Natural killer cell (primary cell): ENCODE measurements around the gene SOX13. TPM values are rescaled to one million over a fixed set of nuclear protein-coding genes. Genes with fewer than 3 reads are reported as not detected.

Experiments
- ATAC-seq, 3 donors: fragments of 150-1000 bp in 2 of 3; fragments of 200-7000 bp in 1 of 3; cut with Tn5 transposase; 1 replicate in 1 of 3; 2 replicates in 2 of 3; pipeline ENCODE4 v1.10.0; 2021; ENCODE audit warnings: mild to moderate bottlenecking in 2 of 3, moderate library complexity in 2 of 3
- DNase-seq, 2 donors: peaks; one replicate each; pipeline versions ENCODE4 v3.0.0 to v3.0.0-alpha.2; 2013 to 2021; ENCODE audit warnings: mixed read lengths in 1 of 2
- H3K27ac ChIP-seq: one replicate; pipeline ENCODE4 v1.5.1; 2013; ENCODE audit warnings: mild to moderate bottlenecking, low read length
- H3K27me3 ChIP-seq: one replicate; pipeline ENCODE4 v1.6.1; 2013; ENCODE audit warnings: low read length; ENCODE audit not compliant: control insufficient read depth, insufficient read depth
- H3K36me3 ChIP-seq: one replicate; pipeline ENCODE4 v1.6.1; 2013; ENCODE audit warnings: low read length; ENCODE audit not compliant: control insufficient read depth, insufficient read depth
- H3K4me1 ChIP-seq: one replicate; pipeline ENCODE4 v1.6.1; 2013; ENCODE audit warnings: low read length; ENCODE audit not compliant: control insufficient read depth, insufficient read depth
- H3K4me3 ChIP-seq: one replicate; pipeline ENCODE4 v1.5.1; 2013; ENCODE audit warnings: low read length
- H3K9me3 ChIP-seq: one replicate; pipeline ENCODE4 v1.6.1; 2013; ENCODE audit warnings: low read length; ENCODE audit not compliant: control insufficient read depth, insufficient read depth
- H3K27ac Mint-ChIP-seq, 2 donors: one replicate each; pipeline ENCODE4 v1.8.0; 2022; ENCODE audit warnings: mild to moderate bottlenecking in 2 of 2, mixed read lengths in 2 of 2, moderate library complexity in 1 of 2
- H3K27me3 Mint-ChIP-seq, 2 donors: one replicate each; pipeline ENCODE4 v1.8.0; 2022; ENCODE audit warnings: low read depth in 2 of 2, mixed read lengths in 2 of 2
- H3K36me3 Mint-ChIP-seq: one replicate; pipeline ENCODE4 v1.8.0; 2022; ENCODE audit warnings: mixed read lengths
- H3K4me1 Mint-ChIP-seq, 2 donors: one replicate each; pipeline ENCODE4 v1.8.0; 2022; ENCODE audit warnings: mixed read lengths in 2 of 2
- H3K4me3 Mint-ChIP-seq: one replicate; pipeline ENCODE4 v1.8.0; 2022; ENCODE audit warnings: mild to moderate bottlenecking, moderate library complexity, mixed read lengths
- H3K9me3 Mint-ChIP-seq, 2 donors: one replicate each; pipeline ENCODE4 v1.8.0; 2022; ENCODE audit warnings: mixed read lengths in 2 of 2
- CTCF ChIP-seq: fragments of 200-600 bp; IDR thresholded peaks from one replicate; pipeline ENCODE4 v1.8.0; 2022; ENCODE audit warnings: antibody characterized with exemption
- WGBS: methylation state at CpG from one replicate; pipeline ENCODE4 v1.1.7; 2013; ENCODE audit warnings: missing lambda C conversion rate; ENCODE audit not compliant: insufficient coverage; 5-methylcytosine and 5-hydroxymethylcytosine counted together
- intact Hi-C: fragments of 100-400 bp; cut with micrococcal nuclease; formaldehyde crosslinking; loops from one replicate; pipeline ENCODE4 v1.14.2; 2022
- total RNA-seq, 4 donors: library from RNA; stranded (reverse); fragments of 120-200 nt in 1 of 4; gene quantifications; one replicate each; pipeline versions ENCODE4 v1.2.3 to v1.2.4, GENCODE V29; 2013 to 2022

The SOX13 gene
- total RNA-seq, 3 donors from 2014 or later (not counting 1 experiment from before 2014, with no cell fraction given): 27.3 to 44.7 (median 41.4) TPM

- Histone ChIP-seq H3K4me1 (peaks cover 7% of the 10 kb centered on the region), H3K27ac (no peak overlapping the region), H3K4me3 (no peak overlapping the region), H3K36me3 (no peaks in the 10 kb centered on the region), H3K27me3 (no peaks in the 10 kb centered on the region), H3K9me3 (no peaks in the 10 kb centered on the region)
- peaks cover 0 to 6% of the 10 kb centered on the region in 2 donors for H3K4me1 Mint-ChIP-seq
- 95% methylated on average over 7 of the region's 7 CpGs for WGBS
- H3K4me3 Mint-ChIP-seq: no peak overlapping the region
- no peaks in the 10 kb centered on the region for H3K9me3 Mint-ChIP-seq
- H3K36me3 Mint-ChIP-seq: no peaks in the 10 kb centered on the region
- peaks cover 0 to 8% of the 10 kb centered on the region in 2 donors for H3K27me3 Mint-ChIP-seq
- H3K27ac Mint-ChIP-seq: no peak overlapping the region
- DNase-seq (no peak), ATAC-seq (no peak)
- no peak for TF ChIP-seq CTCF
- intact Hi-C loops: no loop called here
Measured at GRCh38 chr1:204065986-204066300, 7.0 kb upstream of the SOX13 start.

- Mint-ChIP-seq H3K4me1 (peaks cover 0 to 9% of the 10 kb centered on the region in 2 donors), H3K9me3 (no peaks in the 10 kb centered on the region), H3K4me3 (no peak overlapping the region), H3K27ac (no peak overlapping the region), H3K27me3 (peaks cover 0 to 11% of the 10 kb centered on the region in 2 donors), H3K36me3 (no peaks in the 10 kb centered on the region)
- H3K4me1 ChIP-seq: peaks cover 13% of the 10 kb centered on the region
- ATAC-seq: no peak
- H3K27me3 ChIP-seq: no peaks in the 10 kb centered on the region
- no peaks in the 10 kb centered on the region for H3K36me3 ChIP-seq
- no peak overlapping the region for H3K27ac ChIP-seq
- no peaks in the 10 kb centered on the region for H3K9me3 ChIP-seq
- no peak for TF ChIP-seq CTCF
- intact Hi-C loops: no loop called here
- no peak overlapping the region for H3K4me3 ChIP-seq
- no peak for DNase-seq
- 94% methylated on average over 5 of the region's 5 CpGs for WGBS
Measured at GRCh38 chr1:204067935-204068334, 5.0 kb upstream of the SOX13 start.

GRCh38 chr1:204069887-204070286 is 3.0 kb upstream of the SOX13 start:
- ATAC-seq (no peak), DNase-seq (no peak)
- Histone ChIP-seq H3K27me3 (no peaks in the 10 kb centered on the region), H3K27ac (no peak overlapping the region), H3K36me3 (no peaks in the 10 kb centered on the region), H3K9me3 (no peaks in the 10 kb centered on the region), H3K4me1 (peaks cover 25% of the 10 kb centered on the region), H3K4me3 (no peak overlapping the region)
- no peaks in the 10 kb centered on the region for H3K9me3 Mint-ChIP-seq
- H3K4me3 Mint-ChIP-seq: no peak overlapping the region
- H3K27me3 Mint-ChIP-seq: peaks cover 0 to 11% of the 10 kb centered on the region in 2 donors
- H3K27ac Mint-ChIP-seq: no peak overlapping the region
- no peak for TF ChIP-seq CTCF
- peaks cover 7 to 19% of the 10 kb centered on the region in 2 donors for H3K4me1 Mint-ChIP-seq
- intact Hi-C loops: no loop called here
- no peaks in the 10 kb centered on the region for H3K36me3 Mint-ChIP-seq
- WGBS: 94% methylated on average over 1 of the region's 1 CpG

- peaks cover 26% of the 10 kb centered on the region for H3K4me1 ChIP-seq
- no peak overlapping the region for H3K27ac ChIP-seq
- TF ChIP-seq CTCF: no peak
- H3K9me3 ChIP-seq: no peaks in the 10 kb centered on the region
- intact Hi-C loops: no loop called here
- Mint-ChIP-seq H3K4me1 (peaks cover 17 to 23% of the 10 kb centered on the region in 2 donors), H3K4me3 (peak overlapping the region; percentile 98), H3K27ac (no peak overlapping the region), H3K9me3 (no peaks in the 10 kb centered on the region), H3K27me3 (peaks cover 0 to 11% of the 10 kb centered on the region in 2 donors), H3K36me3 (no peaks in the 10 kb centered on the region)
- no peak for ATAC-seq
- no peaks in the 10 kb centered on the region for H3K27me3 ChIP-seq
- H3K36me3 ChIP-seq: no peaks in the 10 kb centered on the region
- no peak for DNase-seq
- WGBS: 79% methylated on average over 6 of the region's 6 CpGs
- no peak overlapping the region for H3K4me3 ChIP-seq
Measured at GRCh38 chr1:204070895-204071294, 2.0 kb upstream of the SOX13 start.
